ENCODE results near the gene CNEP1R1. TPM values are rescaled to one million over a fixed set of nuclear protein-coding genes. Genes with fewer than 3 reads are reported as not detected.

CNEP1R1 gene
- total RNA-seq, 1 experiment from 2014 or later: 22.0 TPM

DNA sequence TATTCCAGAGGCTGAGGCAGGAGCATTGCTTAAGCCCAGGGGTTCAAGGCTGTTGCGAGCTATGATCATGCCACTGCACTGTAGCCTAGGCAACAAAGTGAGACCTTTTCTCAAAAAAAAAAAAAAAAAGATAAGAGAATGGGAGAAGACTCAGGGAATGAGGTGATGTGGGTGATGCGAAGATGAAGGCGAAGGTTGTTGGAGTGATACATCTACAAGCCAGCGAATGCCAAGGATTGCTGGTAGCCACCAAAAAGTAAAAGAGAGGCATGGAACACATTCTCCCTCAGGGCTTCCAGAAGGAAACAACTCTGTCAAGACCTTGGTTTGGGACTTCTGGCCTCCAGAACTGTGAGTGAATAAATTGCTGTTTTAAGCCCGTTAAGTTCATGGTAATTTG is 26.0 kb upstream of the CNEP1R1 start:
- CTCF ChIA-PET: no interaction called here
- H3K9me3 Mint-ChIP-seq (ENCODE audit: unreplicated experiment): no peaks in the 10 kb centered on the region
- intact Hi-C loops (cut with micrococcal nuclease): no loop called here
- H3K36me3 Mint-ChIP-seq (ENCODE audit: insufficient read depth, unreplicated experiment): no peaks in the 10 kb centered on the region
- POLR2A ChIA-PET: no interaction called here
- H3K27ac Mint-ChIP-seq (ENCODE audit: low read depth, unreplicated experiment): no peak overlapping the region
- peaks cover 10% of the 10 kb centered on the region for H3K4me1 Mint-ChIP-seq (ENCODE audit: insufficient read depth, unreplicated experiment)
- no peak for DNase-seq (ENCODE audit: unreplicated experiment)
- BruUV-seq (replicated peaks): no TSS peak
- H3K4me3 Mint-ChIP-seq (ENCODE audit: unreplicated experiment): no peak overlapping the region
- no peak for TF ChIP-seq CTCF (IDR thresholded peaks at IDR 0.05; ENCODE audit: unreplicated experiment)
- peaks cover 4% of the 10 kb centered on the region for H3K27me3 Mint-ChIP-seq (ENCODE audit: insufficient read depth, unreplicated experiment)

DNA sequence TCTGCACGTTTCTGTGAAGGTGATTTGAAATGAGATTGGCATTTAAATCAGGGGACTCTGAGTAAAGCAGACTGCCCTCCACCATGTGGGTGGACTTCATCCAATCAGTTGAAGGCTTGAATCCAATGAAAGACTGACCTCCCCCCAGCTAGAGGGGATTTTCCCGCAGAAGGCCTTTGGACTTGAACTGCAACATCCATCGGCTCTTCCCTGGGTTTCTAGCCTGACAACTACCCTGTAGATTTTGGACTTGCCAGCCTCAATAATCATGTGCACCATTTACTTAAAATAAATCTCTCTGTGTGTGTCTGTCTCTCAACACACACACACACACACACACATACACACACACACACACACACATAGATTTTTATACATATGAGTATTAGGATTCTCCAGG is 23.9 kb upstream of the CNEP1R1 start:
- POLR2A ChIA-PET: interaction anchor here (0.7 kb wide), 1 partner anchor 10 kb away, joined by 3 read pairs; no protein-coding TSS in a partner anchor
- H3K9me3 Mint-ChIP-seq (ENCODE audit: unreplicated experiment): peaks cover 5% of the 10 kb centered on the region
- no TSS peak for BruUV-seq (replicated peaks)
- H3K4me3 Mint-ChIP-seq (ENCODE audit: unreplicated experiment): no peak overlapping the region
- CTCF ChIA-PET: no interaction called here
- H3K4me1 Mint-ChIP-seq (ENCODE audit: insufficient read depth, unreplicated experiment): peaks cover 10% of the 10 kb centered on the region
- no peak for DNase-seq (ENCODE audit: unreplicated experiment)
- H3K27ac Mint-ChIP-seq (ENCODE audit: low read depth, unreplicated experiment): no peak overlapping the region
- no peak for TF ChIP-seq CTCF (IDR thresholded peaks at IDR 0.05; ENCODE audit: unreplicated experiment)
- no peaks in the 10 kb centered on the region for H3K27me3 Mint-ChIP-seq (ENCODE audit: insufficient read depth, unreplicated experiment)
- intact Hi-C loops (cut with micrococcal nuclease): no loop called here
- no peaks in the 10 kb centered on the region for H3K36me3 Mint-ChIP-seq (ENCODE audit: insufficient read depth, unreplicated experiment)

GRCh38 chr16:50002190-50002589 is 22.8 kb upstream of the CNEP1R1 start:
- intact Hi-C loops (cut with micrococcal nuclease): no loop called here
- POLR2A ChIA-PET: no interaction called here
- no TSS peak for BruUV-seq (replicated peaks)
- TF ChIP-seq CTCF (IDR thresholded peaks at IDR 0.05; ENCODE audit: unreplicated experiment): no peak
- Mint-ChIP-seq H3K36me3 (ENCODE audit: insufficient read depth, unreplicated experiment) (no peaks in the 10 kb centered on the region), H3K4me1 (ENCODE audit: insufficient read depth, unreplicated experiment) (peaks cover 10% of the 10 kb centered on the region), H3K27me3 (ENCODE audit: insufficient read depth, unreplicated experiment) (no peaks in the 10 kb centered on the region), H3K4me3 (ENCODE audit: unreplicated experiment) (no peak overlapping the region), H3K9me3 (ENCODE audit: unreplicated experiment) (peaks cover 7% of the 10 kb centered on the region), H3K27ac (ENCODE audit: low read depth, unreplicated experiment) (no peak overlapping the region)
- CTCF ChIA-PET: interaction anchor here (0.7 kb wide), 1 partner anchor 974 kb away, joined by 3 read pairs; no protein-coding TSS in a partner anchor
- DNase-seq (ENCODE audit: unreplicated experiment): peak; percentile 35

- POLR2A ChIA-PET: no interaction called here
- peaks cover 7% of the 10 kb centered on the region for H3K9me3 Mint-ChIP-seq (ENCODE audit: unreplicated experiment)
- peaks cover 10% of the 10 kb centered on the region for H3K4me1 Mint-ChIP-seq (ENCODE audit: insufficient read depth, unreplicated experiment)
- BruUV-seq (replicated peaks): no TSS peak
- intact Hi-C loops (cut with micrococcal nuclease): no loop called here
- no peaks in the 10 kb centered on the region for H3K36me3 Mint-ChIP-seq (ENCODE audit: insufficient read depth, unreplicated experiment)
- H3K4me3 Mint-ChIP-seq (ENCODE audit: unreplicated experiment): no peak overlapping the region
- H3K27me3 Mint-ChIP-seq (ENCODE audit: insufficient read depth, unreplicated experiment): no peaks in the 10 kb centered on the region
- TF ChIP-seq CTCF (IDR thresholded peaks at IDR 0.05; ENCODE audit: unreplicated experiment): no peak
- CTCF ChIA-PET: interaction anchor here (1.5 kb wide), 1 partner anchor 17 kb away, joined by 4 read pairs; no protein-coding TSS in a partner anchor
- no peak overlapping the region for H3K27ac Mint-ChIP-seq (ENCODE audit: low read depth, unreplicated experiment)
- DNase-seq (ENCODE audit: unreplicated experiment): no peak
Observed at GRCh38 chr16:50004239-50004638, 20.8 kb upstream of the CNEP1R1 start.

All from MCF 10A (cell line).